ENCODE data around the gene RNF214.

- TF ChIP-seq, protein P1, sequence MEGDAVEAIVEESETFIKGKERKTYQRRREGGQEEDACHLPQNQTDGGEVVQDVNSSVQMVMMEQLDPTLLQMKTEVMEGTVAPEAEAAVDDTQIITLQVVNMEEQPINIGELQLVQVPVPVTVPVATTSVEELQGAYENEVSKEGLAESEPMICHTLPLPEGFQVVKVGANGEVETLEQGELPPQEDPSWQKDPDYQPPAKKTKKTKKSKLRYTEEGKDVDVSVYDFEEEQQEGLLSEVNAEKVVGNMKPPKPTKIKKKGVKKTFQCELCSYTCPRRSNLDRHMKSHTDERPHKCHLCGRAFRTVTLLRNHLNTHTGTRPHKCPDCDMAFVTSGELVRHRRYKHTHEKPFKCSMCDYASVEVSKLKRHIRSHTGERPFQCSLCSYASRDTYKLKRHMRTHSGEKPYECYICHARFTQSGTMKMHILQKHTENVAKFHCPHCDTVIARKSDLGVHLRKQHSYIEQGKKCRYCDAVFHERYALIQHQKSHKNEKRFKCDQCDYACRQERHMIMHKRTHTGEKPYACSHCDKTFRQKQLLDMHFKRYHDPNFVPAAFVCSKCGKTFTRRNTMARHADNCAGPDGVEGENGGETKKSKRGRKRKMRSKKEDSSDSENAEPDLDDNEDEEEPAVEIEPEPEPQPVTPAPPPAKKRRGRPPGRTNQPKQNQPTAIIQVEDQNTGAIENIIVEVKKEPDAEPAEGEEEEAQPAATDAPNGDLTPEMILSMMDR (conservative IDR thresholded peaks at IDR 0.05 in 1 of 2, IDR thresholded peaks at IDR 0.05 in 1 of 2; ENCODE audit: low read depth in 1 of 2, low read length in 2 of 2), result no peak
- TF ChIP-seq EZH2 (IDR thresholded peaks at IDR 0.05; ENCODE audit: low read length, missing control alignments), result no peak
These were observed 102.9 kb downstream of the RNF214 start for GRCh38 chr11:117335399-117335798.
